Gastrocnemius medialis (tissue), 4 donors: Measurements from ENCODE around the gene JCAD.

ENCODE experiments used
- POLR2A ChIP-seq, 2 donors: fragments of 450-650 bp; IDR thresholded peaks; one replicate each; pipeline ENCODE4 v1.6.1; 2017; ENCODE audit warnings: antibody characterized with exemption in 2 of 2, mild to moderate bottlenecking in 2 of 2, moderate library complexity in 2 of 2
- TF ChIP-seq, protein P1 (sequence below), 5 experiments: fragments of 450-650 bp in 3 of 5; fragments of 200-600 bp in 2 of 5; sonication (generic) in 2 of 5; IDR thresholded peaks in 4 of 5; conservative IDR thresholded peaks in 1 of 5; 1 replicate in 4 of 5; 2 replicates in 1 of 5; pipeline ENCODE4 v1.5.1; 2016 to 2019; ENCODE audit warnings: antibody characterized with exemption in 5 of 5, mild to moderate bottlenecking in 3 of 5, moderate library complexity in 3 of 5

DNA sequence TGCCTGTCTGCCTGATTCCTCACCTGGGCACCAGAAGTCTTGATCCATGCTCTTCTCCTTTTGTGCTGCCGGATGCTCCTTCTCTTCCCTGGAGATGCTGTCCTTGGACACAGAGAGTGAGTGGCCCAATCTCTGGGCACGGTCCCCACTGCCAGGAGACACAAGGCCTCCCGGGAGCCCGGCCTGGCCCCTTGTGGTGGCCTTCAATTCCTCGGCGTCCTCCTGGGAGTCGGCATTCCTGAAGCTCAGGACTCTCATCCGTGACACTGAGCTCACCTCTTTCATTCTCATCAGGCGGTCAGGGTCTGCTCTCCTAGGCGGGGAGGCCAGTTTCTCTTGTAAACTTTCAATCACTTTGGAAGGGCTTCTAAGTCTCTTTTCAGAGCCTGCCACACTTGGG lies 33.3 kb downstream of the JCAD start:
- TF ChIP-seq, protein P1, sequence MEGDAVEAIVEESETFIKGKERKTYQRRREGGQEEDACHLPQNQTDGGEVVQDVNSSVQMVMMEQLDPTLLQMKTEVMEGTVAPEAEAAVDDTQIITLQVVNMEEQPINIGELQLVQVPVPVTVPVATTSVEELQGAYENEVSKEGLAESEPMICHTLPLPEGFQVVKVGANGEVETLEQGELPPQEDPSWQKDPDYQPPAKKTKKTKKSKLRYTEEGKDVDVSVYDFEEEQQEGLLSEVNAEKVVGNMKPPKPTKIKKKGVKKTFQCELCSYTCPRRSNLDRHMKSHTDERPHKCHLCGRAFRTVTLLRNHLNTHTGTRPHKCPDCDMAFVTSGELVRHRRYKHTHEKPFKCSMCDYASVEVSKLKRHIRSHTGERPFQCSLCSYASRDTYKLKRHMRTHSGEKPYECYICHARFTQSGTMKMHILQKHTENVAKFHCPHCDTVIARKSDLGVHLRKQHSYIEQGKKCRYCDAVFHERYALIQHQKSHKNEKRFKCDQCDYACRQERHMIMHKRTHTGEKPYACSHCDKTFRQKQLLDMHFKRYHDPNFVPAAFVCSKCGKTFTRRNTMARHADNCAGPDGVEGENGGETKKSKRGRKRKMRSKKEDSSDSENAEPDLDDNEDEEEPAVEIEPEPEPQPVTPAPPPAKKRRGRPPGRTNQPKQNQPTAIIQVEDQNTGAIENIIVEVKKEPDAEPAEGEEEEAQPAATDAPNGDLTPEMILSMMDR (IDR thresholded peaks at IDR 0.05 in 4 of 5, conservative IDR thresholded peaks at IDR 0.05 in 1 of 5): no peak
- no peak for TF ChIP-seq POLR2A (IDR thresholded peaks at IDR 0.05)
